CD4-positive, alpha-beta T cell treated with Interleukin-15 for 1 hour (primary cell): ENCODE measurements around the gene ITIH2.
"Not testable (repeated sequence)": the region's sequence is repeated elsewhere in the genome, so short reads cannot be mapped to it uniquely, and the experiment has no call there.

Experiments
- DNase-seq: peaks from one replicate; pipeline ENCODE4 v3.0.0-alpha.2; 2020

ITIH2 gene

GRCh38 chr10:7700577-7701125 lies 2.5 kb upstream of the ITIH2 start:
- no peak for DNase-seq

GRCh38 chr10:7701158-7701742 lies 1.9 kb upstream of the ITIH2 start:
- no peak for DNase-seq

GRCh38 chr10:7702288-7702812 lies 766 bp upstream of the ITIH2 start:
- DNase-seq = no peak

- DNase-seq = no peak
Measured at GRCh38 chr10:7704071-7705016, 1.2 kb downstream of the ITIH2 start.

GRCh38 chr10:7705341-7705740 lies 2.2 kb downstream of the ITIH2 start:
- no peak for DNase-seq

GRCh38 chr10:7706534-7707073 lies 3.5 kb downstream of the ITIH2 start:
- no peak for DNase-seq

- no peak for DNase-seq
Measured at GRCh38 chr10:7707102-7707501, 4.0 kb downstream of the ITIH2 start.

GRCh38 chr10:7707858-7708622 lies 4.9 kb downstream of the ITIH2 start:
- no peak for DNase-seq

- DNase-seq = no peak
Measured at GRCh38 chr10:7708832-7709231, 5.7 kb downstream of the ITIH2 start.

- DNase-seq = no peak
Measured at GRCh38 chr10:7710446-7710845, 7.3 kb downstream of the ITIH2 start.

GRCh38 chr10:7711075-7711474 lies 8.0 kb downstream of the ITIH2 start:
- not testable (repeated sequence) for DNase-seq

GRCh38 chr10:7715515-7715914 lies 12.4 kb downstream of the ITIH2 start:
- DNase-seq = no peak

GRCh38 chr10:7717767-7718166 lies 14.7 kb downstream of the ITIH2 start:
- no peak for DNase-seq

GRCh38 chr10:7718685-7719084 lies 15.6 kb downstream of the ITIH2 start:
- DNase-seq = no peak

GRCh38 chr10:7720478-7720877 lies 17.4 kb downstream of the ITIH2 start:
- DNase-seq = no peak

- DNase-seq = no peak
Measured at GRCh38 chr10:7722927-7723529, 19.9 kb downstream of the ITIH2 start.

GRCh38 chr10:7734821-7735220 lies 31.7 kb downstream of the ITIH2 start:
- DNase-seq = no peak

- DNase-seq = no peak
Measured at GRCh38 chr10:7738536-7739407, 35.7 kb downstream of the ITIH2 start.

- DNase-seq = no peak
Measured at GRCh38 chr10:7744307-7744706, 41.2 kb downstream of the ITIH2 start.

GRCh38 chr10:7748637-7749036 lies 45.5 kb downstream of the ITIH2 start:
- DNase-seq = not testable (repeated sequence)

- no peak for DNase-seq
Measured at GRCh38 chr10:7750222-7750621, 47.1 kb downstream of the ITIH2 start.
